Suppressor macrophage (primary cell): ENCODE measurements around the gene ATP9A.

Experiments
- DNase-seq, 4 experiments: peaks; one replicate each; pipeline ENCODE4 v3.0.0-alpha.2; 2020 to 2022

ATP9A gene

GRCh38 chr20:51624157-51624731 lies 143.9 kb downstream of the ATP9A start:
- DNase-seq: peak; percentile 61 to 81 (median 68)

DNA sequence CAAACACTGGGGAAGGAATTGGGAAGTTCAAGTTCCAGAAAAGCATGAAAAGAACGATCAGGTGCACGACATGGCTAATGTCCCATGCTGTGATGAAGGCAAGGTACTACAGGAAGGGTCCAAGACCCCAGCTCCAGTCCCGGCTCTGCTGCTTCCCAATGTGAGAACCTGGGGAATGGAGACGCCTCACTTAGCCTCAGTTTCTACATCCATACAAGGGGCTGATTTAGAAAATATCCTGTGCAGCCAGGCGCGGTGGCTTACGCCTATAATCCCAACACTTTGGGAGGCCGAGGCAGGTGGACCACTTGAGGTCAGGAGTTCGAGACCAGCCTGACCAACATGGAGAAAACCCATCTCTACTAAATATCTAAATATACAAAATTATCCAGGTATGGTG lies 144.9 kb downstream of the ATP9A start:
- DNase-seq: no peak

DNA sequence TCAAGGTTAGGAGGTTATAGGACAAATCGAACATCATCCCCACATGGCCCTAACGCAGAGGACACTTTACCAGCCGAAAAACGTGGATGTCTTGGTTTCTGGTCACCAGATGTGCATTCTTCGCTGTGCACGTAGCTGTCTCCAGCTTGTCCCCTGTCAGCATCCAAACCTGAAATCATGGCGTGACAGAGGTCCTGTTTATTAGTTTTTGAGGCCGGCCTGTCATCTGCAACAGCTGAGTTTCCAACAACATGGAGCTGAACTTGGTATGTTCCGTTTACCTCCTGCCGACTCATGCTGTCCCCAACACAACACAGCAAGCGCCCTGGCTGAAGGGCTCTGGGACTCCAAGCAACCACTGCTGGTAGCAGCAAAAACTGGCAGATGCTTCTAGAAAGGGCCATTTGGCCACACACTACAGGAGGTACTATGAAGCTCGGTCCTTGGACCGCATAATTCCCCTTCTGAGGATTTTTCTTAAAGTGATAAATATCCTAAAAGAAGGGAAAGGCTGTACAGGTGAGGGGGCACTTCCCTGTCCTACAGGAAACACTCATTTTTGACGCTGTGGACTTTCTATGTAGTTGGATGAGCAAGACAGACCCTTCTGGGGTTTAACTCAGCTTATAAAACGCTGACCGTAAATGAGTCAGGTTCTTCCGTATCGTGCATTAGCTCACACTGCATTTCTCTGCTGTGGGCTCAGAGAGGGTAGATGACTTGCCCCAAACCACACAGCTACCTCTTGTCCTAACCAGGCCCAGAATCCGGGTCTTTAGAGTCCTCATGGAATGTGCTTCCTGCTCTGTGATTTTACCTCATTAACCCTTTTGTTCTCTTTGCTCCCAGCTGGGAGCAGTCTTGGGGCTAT lies 146.0 kb downstream of the ATP9A start:
- no peak for DNase-seq

- no peak for DNase-seq
Measured at GRCh38 chr20:51620432-51620831, 147.8 kb downstream of the ATP9A start.

- DNase-seq: no peak
Measured at GRCh38 chr20:51616060-51616459, 152.1 kb downstream of the ATP9A start.

GRCh38 chr20:51614687-51615086 lies 153.5 kb downstream of the ATP9A start:
- DNase-seq: no peak

- DNase-seq: no peak
Measured at GRCh38 chr20:51613580-51613979, 154.6 kb downstream of the ATP9A start.

- DNase-seq: no peak
Measured at GRCh38 chr20:51612896-51613295, 155.3 kb downstream of the ATP9A start.

DNA sequence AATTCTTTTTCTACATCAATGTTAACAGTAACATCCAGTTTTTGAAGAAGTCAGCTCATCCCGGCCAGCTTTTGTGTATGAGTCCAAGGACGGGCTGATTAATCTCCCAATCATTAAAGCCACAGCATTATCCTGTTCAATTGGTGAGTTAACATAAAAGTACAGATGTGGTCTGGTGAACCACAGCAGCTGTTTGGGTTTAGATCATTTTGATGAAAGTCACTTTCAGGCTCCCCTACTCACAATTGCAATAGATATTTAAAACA lies 156.6 kb downstream of the ATP9A start:
- no peak for DNase-seq

- no peak for DNase-seq
Measured at GRCh38 chr20:51610761-51611624, 157.2 kb downstream of the ATP9A start.

DNA sequence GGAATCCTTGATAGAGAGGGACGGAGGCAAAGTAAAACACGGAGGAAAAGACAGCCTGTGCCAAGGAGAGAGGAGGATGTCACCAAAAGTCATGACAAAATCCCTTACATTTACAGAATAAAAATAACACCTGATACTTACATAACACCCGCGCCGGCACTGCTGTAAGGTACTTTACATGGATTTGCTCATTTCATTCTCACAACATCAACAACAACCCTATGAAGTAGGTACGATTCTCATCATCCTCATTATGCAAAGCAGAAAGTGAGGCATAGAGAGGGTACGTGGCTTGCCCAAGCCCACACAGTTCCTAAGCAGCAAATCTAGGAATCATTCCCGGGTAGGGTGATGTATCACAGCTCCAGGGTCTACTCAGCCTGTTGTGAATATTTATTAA lies 158.1 kb downstream of the ATP9A start:
- DNase-seq: no peak

- DNase-seq: no peak
Measured at GRCh38 chr20:51609251-51609650, 158.9 kb downstream of the ATP9A start.

DNA sequence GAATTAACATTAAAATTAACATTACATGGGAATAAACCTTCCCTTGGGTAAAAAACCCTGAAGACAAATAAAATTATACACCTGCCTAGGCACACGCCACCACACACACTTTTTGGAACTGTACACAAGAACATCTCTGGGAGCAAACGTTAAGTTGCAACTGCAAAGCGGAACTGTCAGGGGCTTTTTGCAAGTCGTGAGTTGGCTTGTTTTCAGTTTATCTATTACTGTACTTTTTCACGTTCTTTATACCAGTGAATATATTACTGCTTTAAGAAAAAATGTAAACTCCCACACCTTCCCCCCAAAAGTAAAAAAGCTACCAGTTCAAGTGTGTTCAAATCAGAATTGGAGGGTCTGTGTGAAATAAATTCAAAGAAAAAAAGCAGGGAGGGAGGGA lies 160.1 kb downstream of the ATP9A start:
- DNase-seq: no peak

GRCh38 chr20:51607170-51607569 lies 161.0 kb downstream of the ATP9A start:
- no peak for DNase-seq

DNA sequence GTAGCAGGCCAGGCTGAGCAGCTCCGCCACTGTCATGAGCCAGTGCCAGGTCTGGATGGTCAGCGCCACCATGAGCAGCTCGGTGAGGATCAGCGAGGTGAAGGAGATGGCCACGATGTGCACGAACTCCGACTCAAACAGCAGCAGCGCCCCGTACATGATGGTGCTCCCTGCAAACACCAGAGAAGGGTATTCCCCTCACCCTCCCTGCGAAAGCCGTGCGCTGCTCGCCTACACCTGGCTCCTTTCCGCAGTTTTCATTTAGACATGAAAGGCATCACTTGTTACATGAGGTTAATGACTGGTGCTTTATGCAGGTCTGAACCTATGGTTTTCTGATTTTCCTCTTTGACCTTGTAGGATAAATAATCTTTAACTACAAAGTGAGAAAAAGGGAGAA lies 163.3 kb downstream of the ATP9A start:
- no peak for DNase-seq

DNA sequence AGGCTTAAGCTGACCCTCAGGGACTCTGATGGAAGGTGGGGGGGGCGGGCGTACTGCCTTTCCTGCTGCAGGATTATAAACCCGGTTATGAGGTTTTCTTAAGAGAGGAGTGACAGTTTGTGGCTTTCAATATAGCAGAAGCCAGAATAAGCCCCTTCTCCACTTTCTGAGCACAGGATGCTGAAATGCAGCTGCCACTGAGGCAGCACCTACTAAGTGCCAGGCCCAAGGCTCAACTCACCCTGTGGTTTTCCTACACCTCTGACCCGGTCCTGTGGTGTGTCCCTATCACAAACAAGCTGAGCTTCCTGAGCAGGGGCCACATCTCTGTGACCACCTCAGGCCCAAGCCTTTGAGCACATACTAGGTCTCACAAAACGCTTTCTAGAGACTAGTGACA lies 166.1 kb downstream of the ATP9A start:
- DNase-seq: no peak

DNA sequence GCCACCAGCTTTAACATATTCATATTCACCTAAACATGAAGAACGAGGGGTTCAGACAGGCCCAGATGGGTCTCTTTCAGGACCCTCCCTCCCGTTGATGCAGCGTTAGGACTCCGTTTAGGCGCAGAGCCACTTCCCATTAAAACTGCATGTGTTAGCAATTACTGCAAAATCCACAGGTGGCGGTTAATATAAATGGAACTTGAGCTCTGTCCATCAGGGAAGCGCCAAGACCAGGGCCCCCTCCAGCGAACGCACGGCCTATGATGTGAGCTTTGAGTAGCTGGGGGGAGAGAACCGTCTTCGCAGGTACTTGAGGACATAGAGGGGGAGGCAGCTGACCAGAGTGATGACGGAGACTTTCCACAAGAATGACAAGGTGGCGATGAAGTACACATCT lies 167.2 kb downstream of the ATP9A start:
- DNase-seq: no peak

DNA sequence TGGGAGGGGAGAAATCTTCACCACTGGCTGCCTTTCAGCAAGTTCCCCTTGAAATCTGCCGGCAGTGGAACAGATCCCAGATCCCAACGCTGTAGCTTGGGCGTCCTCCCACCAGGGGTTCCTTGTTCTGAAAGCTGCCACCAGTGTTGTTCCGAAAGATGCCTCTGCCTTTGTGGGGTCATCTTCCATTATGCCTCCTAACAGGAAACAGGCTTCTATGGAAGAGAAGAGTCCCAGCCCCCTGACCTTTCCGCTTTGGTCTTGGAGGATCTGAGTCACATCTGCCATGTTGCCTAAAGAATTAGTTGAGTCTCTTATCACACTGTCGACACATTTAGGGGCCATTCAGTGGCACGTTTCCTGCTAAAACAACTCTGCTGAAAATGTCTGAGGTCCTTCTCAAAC lies 168.2 kb downstream of the ATP9A start:
- DNase-seq: no peak

- DNase-seq: no peak
Measured at GRCh38 chr20:51598556-51598955, 169.6 kb downstream of the ATP9A start.

DNA sequence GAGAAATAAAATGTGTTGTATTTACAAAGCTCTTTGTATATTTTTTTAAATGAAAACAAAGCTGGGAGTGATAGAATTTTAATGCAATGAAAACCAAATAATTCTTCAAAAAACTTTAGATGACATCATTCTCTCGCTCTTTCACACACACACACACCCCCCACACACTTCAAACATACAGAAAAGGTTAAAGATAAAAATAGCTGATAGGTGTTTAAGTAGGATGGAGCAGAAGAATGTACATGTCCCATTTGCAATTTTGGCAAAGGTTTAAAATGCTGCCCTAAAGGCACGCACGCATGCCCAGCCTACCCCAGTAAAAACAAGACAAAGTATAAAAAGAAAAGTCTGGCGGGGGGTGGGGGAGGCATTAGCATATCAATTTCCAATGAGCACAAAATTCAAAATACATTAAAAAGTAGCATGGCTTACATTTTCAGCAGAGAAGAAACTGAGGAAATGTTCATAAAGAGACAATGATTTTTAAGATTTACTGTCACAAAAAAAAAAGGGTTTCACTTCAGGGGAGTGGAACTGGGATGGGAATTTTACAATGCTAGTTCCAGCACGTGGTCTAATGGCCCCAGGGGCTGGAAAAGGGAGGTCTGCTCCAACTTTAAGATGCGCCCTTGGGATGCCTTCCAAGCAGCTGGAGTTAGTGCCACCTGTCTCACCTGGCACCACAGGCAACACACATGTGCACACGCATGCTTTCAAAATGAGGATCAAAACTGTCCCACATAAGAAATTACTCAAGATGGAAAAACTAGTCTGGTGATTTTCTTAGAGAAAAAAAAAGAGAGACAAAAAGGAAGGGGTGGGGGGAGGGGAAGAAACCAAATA lies 170.6 kb downstream of the ATP9A start:
- DNase-seq: no peak

DNA sequence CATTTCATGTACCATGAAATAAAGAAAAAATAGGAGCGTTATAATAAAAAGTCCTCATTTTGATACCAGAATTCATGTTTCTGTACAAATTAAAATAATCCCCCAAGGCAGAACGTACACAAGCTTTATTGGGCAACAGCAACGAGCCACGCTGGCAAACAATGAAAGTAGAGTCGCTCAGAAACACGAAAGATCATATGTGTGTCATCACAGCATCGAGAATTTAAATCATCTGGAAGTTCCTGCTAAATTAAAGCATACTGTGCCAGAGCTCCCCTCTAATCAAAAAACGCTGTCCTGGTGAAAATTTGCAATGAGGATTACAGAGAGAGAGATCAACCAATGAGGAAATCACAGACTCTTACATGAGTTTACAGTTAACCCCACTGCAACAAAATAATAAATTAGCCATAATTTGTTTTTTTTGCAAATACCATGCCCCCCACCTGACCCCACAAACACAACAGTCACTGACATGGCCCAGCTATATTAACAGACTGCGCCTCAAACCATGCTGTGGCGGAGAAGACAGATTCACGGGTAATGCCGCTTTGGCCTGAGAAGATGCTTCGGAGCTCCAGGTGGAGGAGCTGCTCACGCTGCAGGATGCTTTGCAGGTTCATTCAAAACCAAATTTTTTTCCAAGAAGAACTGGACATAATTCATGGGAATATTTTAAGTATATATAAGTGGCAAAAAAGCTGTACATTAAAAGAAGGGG lies 171.4 kb downstream of the ATP9A start:
- DNase-seq: no peak

- no peak for DNase-seq
Measured at GRCh38 chr20:51595744-51596143, 172.4 kb downstream of the ATP9A start.
